GM23338 (cell line): Measurements from ENCODE around the gene TMIGD3. TPM values are rescaled to one million over a fixed set of nuclear protein-coding genes. Genes with fewer than 3 reads are reported as not detected.

Source experiments
- ATAC-seq: fragments of 200-7000 bp; cut with Tn5 transposase; 3 replicates; pipeline ENCODE4 v1.9.1; 2020
- DNase-seq: peaks from one replicate; pipeline ENCODE4 v3.0.0-alpha.2; 2015; ENCODE audit warnings: low spot score
- H2AFZ ChIP-seq: fragments of 200-600 bp; sonication (generic); 2 replicates; pipeline ENCODE4 v1.8.0; 2016; ENCODE audit warnings: antibody characterized with exemption, mild to moderate bottlenecking, moderate library complexity
- H3F3A ChIP-seq: fragments of 200-600 bp; sonication (generic); replicated peaks from 2 replicates; pipeline ENCODE4 v1.8.0; 2017; ENCODE audit warnings: antibody characterized with exemption, mixed run types, low read depth
- H3K27ac ChIP-seq: fragments of 200-600 bp; sonication (generic); 2 replicates; pipeline ENCODE4 v1.6.1; 2016; ENCODE audit warnings: low read depth
- H3K27me3 ChIP-seq: fragments of 200-600 bp; sonication (generic); 2 replicates; pipeline ENCODE4 v1.8.0; 2016; ENCODE audit warnings: mild to moderate bottlenecking, mixed run types, moderate library complexity; ENCODE audit not compliant: insufficient read depth
- H3K36me3 ChIP-seq: fragments of 200-600 bp; sonication (generic); 2 replicates; pipeline ENCODE4 v1.8.0; 2016; ENCODE audit warnings: mild to moderate bottlenecking; ENCODE audit not compliant: insufficient read depth
- H3K4me1 ChIP-seq: fragments of 200-600 bp; sonication (generic); 2 replicates; pipeline ENCODE4 v1.8.0; 2016; ENCODE audit warnings: mild to moderate bottlenecking, moderate library complexity; ENCODE audit not compliant: insufficient read depth
- H3K4me2 ChIP-seq: fragments of 200-600 bp; sonication (generic); 2 replicates; pipeline ENCODE4 v1.7.1; 2017; ENCODE audit warnings: mixed run types
- H3K4me3 ChIP-seq: fragments of 200-600 bp; sonication (generic); 2 replicates; pipeline ENCODE4 v1.6.1; 2016; ENCODE audit warnings: mixed run types
- H3K79me2 ChIP-seq: fragments of 200-600 bp; sonication (generic); replicated peaks from 2 replicates; pipeline ENCODE4 v1.8.0; 2017; ENCODE audit warnings: mild to moderate bottlenecking; ENCODE audit not compliant: insufficient read depth
- H3K9me2 ChIP-seq: fragments of 200-600 bp; sonication (generic); 2 replicates; pipeline ENCODE4 v1.8.0; 2017; ENCODE audit not compliant: insufficient read depth
- H4K20me1 ChIP-seq: fragments of 200-600 bp; sonication (generic); replicated peaks from 2 replicates; pipeline ENCODE4 v1.8.0; 2017; ENCODE audit warnings: mild to moderate bottlenecking; ENCODE audit not compliant: insufficient read depth
- H3K27ac Mint-ChIP-seq: 2 replicates; pipeline ENCODE4 v1.8.0; 2020; ENCODE audit warnings: inconsistent platforms, mild to moderate bottlenecking, moderate library complexity, mixed read lengths
- H3K27me3 Mint-ChIP-seq: 3 replicates; pipeline ENCODE4 v1.8.0; 2022; ENCODE audit warnings: low read depth, mild to moderate bottlenecking, moderate library complexity, mixed read lengths, inconsistent platforms; ENCODE audit not compliant: insufficient read depth, poor library complexity
- H3K36me3 Mint-ChIP-seq: 3 replicates; pipeline ENCODE4 v1.8.0; 2021; ENCODE audit warnings: low read depth, mild to moderate bottlenecking, inconsistent platforms, moderate library complexity, mixed read lengths
- H3K4me1 Mint-ChIP-seq: 3 replicates; pipeline ENCODE4 v1.8.0; 2020; ENCODE audit warnings: mild to moderate bottlenecking, inconsistent platforms, mixed read lengths
- H3K4me3 Mint-ChIP-seq: 3 replicates; pipeline ENCODE4 v1.8.0; 2021; ENCODE audit warnings: moderate library complexity, mild to moderate bottlenecking, inconsistent platforms, mixed read lengths
- H3K9me3 Mint-ChIP-seq: 3 replicates; pipeline ENCODE4 v1.8.0; 2020; ENCODE audit warnings: moderate library complexity, mild to moderate bottlenecking, inconsistent platforms, mixed read lengths
- CREB1 ChIP-seq: fragments of 250-450 bp; sonication (Bioruptor Pico); IDR thresholded peaks from 2 replicates; pipeline ENCODE4 v1.5.0; 2020; ENCODE audit warnings: low read depth, mild to moderate bottlenecking, moderate library complexity
- CTCF ChIP-seq, 2 experiments: fragments of 200-600 bp in 1 of 2; sonication (generic) in 1 of 2; conservative IDR thresholded peaks; 2 replicates each; pipeline versions ENCODE4 v1.5.1 to v1.6.1; 2016 to 2017; ENCODE audit warnings: antibody characterized with exemption in 2 of 2, low read depth in 2 of 2, mild to moderate bottlenecking in 2 of 2, moderate library complexity in 1 of 2
- ETS1 ChIP-seq: IDR thresholded peaks from 2 replicates; pipeline ENCODE4 v1.6.1; 2016; ENCODE audit warnings: antibody characterized with exemption
- EZH2 ChIP-seq: fragments of 200-600 bp; sonication (generic); IDR thresholded peaks from one replicate; pipeline ENCODE4 v1.8.0; 2017; ENCODE audit warnings: antibody characterized with exemption, mild to moderate bottlenecking, low read depth; ENCODE audit not compliant: unreplicated experiment
- EZH2phosphoT487 ChIP-seq: fragments of 200-600 bp; sonication (generic); IDR thresholded peaks from one replicate; pipeline ENCODE4 v1.8.1; 2018; ENCODE audit warnings: antibody characterized with exemption; ENCODE audit not compliant: unreplicated experiment
- JUNB ChIP-seq: IDR thresholded peaks from one replicate; pipeline ENCODE4 v1.6.1; 2016; ENCODE audit warnings: antibody characterized with exemption; ENCODE audit not compliant: unreplicated experiment
- NANOG ChIP-seq: IDR thresholded peaks from 2 replicates; pipeline ENCODE4 v1.6.1; 2016; ENCODE audit warnings: antibody characterized with exemption, borderline replicate concordance
- POLR2AphosphoS5 ChIP-seq: IDR thresholded peaks from 2 replicates; pipeline ENCODE4 v1.6.1; 2016; ENCODE audit warnings: antibody characterized with exemption, low read depth
- REST ChIP-seq: IDR thresholded peaks from one replicate; pipeline ENCODE4 v1.6.1; 2018; ENCODE audit warnings: antibody characterized with exemption; ENCODE audit not compliant: unreplicated experiment
- STAT1 ChIP-seq: IDR thresholded peaks from one replicate; pipeline ENCODE4 v1.6.1; 2016; ENCODE audit warnings: antibody characterized with exemption; ENCODE audit not compliant: unreplicated experiment
- ZNF114 ChIP-seq: fragments of 250-450 bp; sonication (Bioruptor Pico); IDR thresholded peaks from 2 replicates; pipeline ENCODE4 v1.5.0; 2020; ENCODE audit warnings: mild to moderate bottlenecking, moderate library complexity
- ZNF331 ChIP-seq: fragments of 250-450 bp; sonication (Bioruptor Pico); IDR thresholded peaks from 2 replicates; pipeline ENCODE4 v1.5.0; 2020; ENCODE audit warnings: low read depth, mild to moderate bottlenecking, moderate library complexity
- ZNF462 ChIP-seq: fragments of 250-450 bp; sonication (Bioruptor Pico); IDR thresholded peaks from 2 replicates; pipeline ENCODE4 v1.5.0; 2020; ENCODE audit warnings: mild to moderate bottlenecking, moderate library complexity
- polyA plus RNA-seq: library from polyadenylated mRNA; unstranded; fragments of >200 nt; fragmentation: Nextera tagmentation; extraction: Ambion mirVana; gene quantifications from 2 replicates; pipeline ENCODE4 v1.2.1, GENCODE V29; 2016
- total RNA-seq: library from RNA; depleted of rRNA; stranded (reverse); fragments of >200 nt; shearing (Covaris generic); gene quantifications from 2 replicates; pipeline ENCODE4 v1.2.3, GENCODE V29; 2014

TMIGD3 gene
- total and polyA plus RNA-seq, 2 experiments from 2014 or later: not detected

GRCh38 chr1:111439461-111440351 is 63.7 kb downstream of the TMIGD3 start:
- H3K27ac Mint-ChIP-seq: no peak overlapping the region

More at GRCh38 chr1:111439461-111440351, 63.7 kb downstream of the TMIGD3 start:
- Histone ChIP-seq H4K20me1 (peaks cover 34% of the 10 kb centered on the region), H2AFZ (no peak overlapping the region), H3K27me3 (no peaks in the 10 kb centered on the region), H3K79me2 (peaks cover 4% of the 10 kb centered on the region; the same call in 1 of the 2 replicates), H3K4me1 (no peaks in the 10 kb centered on the region), H3K27ac (no peak overlapping the region), H3F3A (no peaks in the 10 kb centered on the region), H3K4me3 (no peak overlapping the region), H3K36me3 (peaks cover 65% of the 10 kb centered on the region), H3K9me2 (no peaks in the 10 kb centered on the region), H3K4me2 (no peak overlapping the region)
- Mint-ChIP-seq H3K9me3 (no peaks in the 10 kb centered on the region), H3K27me3 (peaks cover 1% of the 10 kb centered on the region), H3K4me3 (no peak overlapping the region), H3K36me3 (peaks cover 73% of the 10 kb centered on the region), H3K4me1 (no peaks in the 10 kb centered on the region)
- TF ChIP-seq STAT1 (no peak), CREB1 (CRISPR knock-in tag) (no peak), POLR2AphosphoS5 (no peak), ZNF331 (CRISPR knock-in tag) (no peak), ZNF462 (CRISPR knock-in tag) (no peak), ZNF114 (CRISPR knock-in tag) (no peak), REST (no peak), JUNB (no peak), EZH2phosphoT487 (no peak), ETS1 (no peak), NANOG (no peak), CTCF (conservative IDR thresholded peaks at IDR 0.05; ENCODE audit: low read depth in 2 of 2) (no peak), EZH2 (no peak)
- ATAC-seq (no peak), DNase-seq (no peak)
